NCI-H187 treated with DMSO at 0.1 percent for 48 hours (cell line): Measurements from ENCODE around the gene JSRP1.

Experiments
- DNase-seq: peaks from one replicate; lab custom pipeline; 2025; lab: John Stamatoyannopoulos, UW

JSRP1 gene

DNA sequence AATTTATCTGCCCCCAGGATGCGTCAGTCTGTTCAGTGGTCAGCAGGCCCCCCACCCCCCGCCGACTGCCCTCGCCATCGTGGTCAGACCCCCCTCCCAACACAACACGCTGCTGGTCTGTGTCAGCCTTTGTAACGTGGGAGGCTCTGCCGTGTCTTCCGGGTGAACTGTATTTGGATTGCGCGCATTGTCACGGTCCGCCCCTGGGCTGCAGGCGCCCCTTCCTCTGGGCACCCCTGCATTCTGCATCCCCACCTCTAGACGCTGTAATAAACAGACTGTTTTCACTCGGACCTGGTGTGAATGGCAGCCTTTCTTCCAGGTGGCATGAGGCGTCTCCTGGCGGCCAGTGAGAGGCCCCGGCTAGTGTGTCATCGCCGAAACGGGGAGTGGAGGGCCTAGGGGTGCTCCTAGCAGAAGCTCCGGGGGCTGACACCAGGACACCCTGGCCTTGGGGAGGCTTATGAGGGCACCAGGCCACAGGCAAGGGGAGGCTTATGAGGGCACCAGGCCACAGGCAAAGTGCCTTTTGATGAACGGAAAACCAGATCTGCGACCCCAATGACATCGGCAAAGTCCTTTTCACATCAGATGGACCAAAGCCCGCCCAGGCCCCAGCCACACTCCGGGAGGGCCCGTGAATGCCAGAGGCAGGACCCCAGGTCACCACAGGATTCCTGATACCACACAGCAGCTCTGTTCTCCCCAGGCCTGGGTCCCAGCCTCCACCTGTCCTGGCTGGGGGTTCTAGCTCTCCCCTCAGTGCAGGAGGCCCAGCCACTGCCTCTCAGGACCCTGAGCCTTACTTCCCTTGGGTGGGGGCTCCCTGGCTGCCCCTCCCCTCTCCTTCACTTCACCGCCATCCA, 23.7 kb downstream of the JSRP1 start:
- DNase-seq = no peak

DNA sequence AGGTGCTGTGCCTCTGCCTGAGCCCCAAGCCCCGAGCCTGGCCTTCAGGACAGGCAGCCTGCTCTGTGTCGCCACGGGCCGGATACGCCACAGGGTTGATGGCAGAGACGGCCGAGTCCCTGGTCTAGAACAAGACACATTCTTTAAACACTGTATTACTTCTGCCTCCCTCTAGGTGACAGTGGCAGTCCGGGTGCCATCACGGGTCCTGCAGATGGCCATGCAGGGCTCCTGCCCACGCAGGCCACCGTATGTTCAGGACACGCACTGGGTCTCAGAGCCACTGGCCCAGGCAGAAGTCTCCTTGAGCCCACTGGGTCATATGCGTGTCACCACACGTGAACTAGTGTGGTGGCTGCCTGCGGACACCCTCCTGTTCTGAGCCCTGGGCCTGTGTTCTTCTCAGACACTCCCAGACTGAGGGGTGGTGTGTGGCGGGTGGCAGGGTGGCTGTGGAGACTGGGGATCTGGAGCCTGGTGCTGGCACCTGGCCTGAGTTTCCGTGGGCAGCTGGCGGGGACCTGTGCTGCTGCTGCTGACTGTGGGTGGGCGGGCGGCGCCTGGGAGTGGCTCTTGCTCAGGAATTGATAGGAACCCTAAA, 24.5 kb downstream of the JSRP1 start:
- no peak for DNase-seq

DNA sequence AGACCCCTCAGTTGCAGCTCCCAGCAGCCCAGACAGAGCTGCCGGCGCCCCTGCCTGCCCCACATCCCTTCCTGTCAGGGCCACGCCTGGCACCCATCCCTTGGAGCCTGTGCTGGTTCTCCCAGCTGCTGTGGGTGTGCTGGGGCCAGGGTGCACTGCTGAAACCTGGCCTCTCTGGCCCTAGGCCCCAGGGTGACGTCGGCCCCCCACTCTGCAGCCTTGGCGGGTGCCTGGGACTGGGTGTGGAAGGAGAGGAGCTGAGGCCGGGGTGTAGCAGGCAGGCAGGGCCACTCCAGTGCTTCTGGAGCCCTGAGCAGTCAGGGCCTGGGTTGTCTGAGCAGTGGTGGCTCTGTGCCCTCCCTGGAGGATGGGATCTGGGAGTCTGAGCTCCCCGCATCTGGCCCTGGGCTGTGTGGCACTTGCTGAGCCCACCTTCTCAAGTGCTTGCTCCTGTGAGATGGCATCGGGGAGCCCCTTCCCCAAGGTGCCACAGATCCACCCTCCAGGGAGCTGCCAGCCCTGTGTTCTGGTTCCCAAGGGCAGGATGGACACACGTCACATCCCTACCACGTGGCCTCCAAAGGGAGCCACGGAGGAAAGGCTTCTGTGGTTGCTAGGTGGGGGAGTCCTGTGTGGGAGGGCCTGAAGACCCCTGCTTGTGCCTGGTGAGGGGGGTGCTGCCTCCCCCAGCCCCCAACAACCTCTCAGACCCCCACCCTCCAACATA, 25.2 kb downstream of the JSRP1 start:
- DNase-seq = no peak

DNA sequence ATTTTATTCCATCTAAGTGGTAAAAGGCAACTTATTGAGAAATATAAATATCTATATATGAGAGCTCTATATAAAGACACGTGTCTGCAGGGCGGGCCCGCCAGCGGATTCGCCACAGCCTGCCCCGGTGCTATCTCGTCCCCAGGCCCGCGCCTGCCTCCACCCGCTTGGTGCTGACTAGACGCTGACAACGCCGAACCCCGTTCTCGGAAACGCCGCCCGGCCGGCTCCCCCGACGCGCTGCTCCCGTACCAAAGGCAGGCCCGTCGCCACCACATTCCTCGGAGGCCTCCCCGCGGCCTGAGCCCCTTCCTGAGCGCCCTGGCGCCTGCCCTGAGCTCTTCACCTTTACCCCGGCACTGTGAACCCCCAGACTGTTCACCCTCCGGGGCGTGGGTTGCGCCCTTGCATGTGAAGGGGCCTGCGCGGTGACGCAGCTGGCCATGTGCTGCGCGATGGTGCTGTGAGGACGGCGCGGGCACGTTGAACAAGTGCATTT, 26.1 kb downstream of the JSRP1 start:
- DNase-seq = no peak

DNA sequence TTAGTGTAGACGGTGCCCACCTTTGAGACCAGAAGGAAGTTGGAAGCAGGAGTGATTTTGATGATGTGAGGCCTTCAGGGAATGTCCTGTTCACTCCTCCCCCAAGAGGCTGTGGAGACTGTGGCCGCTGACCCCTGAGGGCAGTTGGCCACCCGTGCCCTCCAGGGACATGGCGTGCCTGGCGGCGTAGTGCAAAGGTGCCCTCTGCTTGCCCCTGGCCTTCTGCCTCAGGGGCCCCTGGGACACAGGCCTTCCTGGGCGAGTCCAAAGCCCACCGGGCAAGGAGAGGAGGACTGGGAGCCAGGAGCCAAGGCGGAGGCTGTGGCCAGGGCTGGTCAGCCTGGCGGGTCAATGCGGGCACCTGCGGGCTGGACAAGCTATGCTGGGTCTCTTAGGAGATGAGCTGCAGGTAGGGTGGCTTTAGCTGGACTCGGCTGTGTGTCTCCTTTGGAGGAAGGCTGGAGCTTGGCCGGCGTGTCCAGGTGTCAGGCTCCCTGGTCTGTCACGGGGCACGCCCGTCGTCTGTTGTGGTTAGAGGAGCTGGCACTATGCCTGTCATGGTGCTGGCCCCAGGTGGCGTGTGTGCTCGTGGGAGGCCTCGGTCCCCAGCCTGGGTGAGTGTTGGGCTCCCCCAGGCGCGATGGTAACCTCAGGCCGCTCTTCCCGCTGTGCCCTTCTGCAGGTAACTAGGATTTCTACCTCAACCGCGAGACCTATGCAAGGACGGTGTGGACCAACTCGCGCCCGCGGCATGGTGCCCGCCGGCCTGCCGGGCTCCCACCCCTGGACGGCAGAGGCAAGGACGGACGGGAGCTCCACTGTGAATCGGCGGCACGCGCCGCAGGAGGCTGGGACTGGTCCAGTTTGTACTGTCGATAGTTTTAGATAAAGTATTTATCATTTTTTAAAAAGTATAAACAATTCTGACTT, 26.8 kb downstream of the JSRP1 start:
- no peak for DNase-seq

DNA sequence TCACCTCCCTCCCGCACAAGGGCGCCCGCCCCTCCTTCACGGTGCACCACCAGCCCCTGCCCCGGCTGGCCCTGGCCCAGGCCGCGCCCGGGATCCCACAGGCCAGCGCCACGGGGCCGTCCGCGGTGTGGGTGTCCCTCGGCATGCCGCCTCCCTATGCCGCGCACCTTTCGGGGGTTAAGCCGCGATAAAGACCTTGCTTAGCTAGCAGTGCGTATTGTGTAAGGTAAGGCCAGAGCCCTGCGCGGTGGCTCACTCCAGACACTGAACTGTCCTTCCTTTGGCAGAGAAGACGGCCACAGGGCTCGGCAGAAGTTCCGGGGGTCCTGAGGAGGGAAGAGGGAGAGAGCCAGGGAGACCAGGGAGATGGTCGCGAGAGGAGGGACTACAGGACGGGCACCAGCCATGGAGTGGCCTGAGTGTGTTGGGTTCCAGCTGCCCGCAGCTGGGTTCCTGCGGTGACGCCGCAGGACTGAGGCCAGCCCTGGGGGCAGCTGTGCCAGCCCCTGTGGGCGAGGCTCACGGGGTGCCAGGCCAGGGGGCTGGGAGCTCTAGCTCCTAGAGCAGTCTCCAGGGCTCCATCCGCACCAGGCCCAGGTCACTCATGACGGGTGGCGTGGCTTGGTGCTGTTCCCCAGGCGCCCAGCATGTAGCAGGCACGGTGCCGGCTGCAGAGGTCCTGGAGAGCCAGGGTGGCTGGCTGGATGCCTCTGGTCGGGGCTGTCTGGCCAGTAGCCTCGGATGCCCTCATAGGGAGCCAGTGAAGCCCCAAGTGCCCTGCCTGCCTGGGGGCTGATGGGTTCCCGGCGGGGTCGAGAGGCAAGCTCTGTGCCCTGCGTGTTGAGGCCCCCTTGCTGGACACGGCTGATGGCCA, 27.8 kb downstream of the JSRP1 start:
- no peak for DNase-seq

DNA sequence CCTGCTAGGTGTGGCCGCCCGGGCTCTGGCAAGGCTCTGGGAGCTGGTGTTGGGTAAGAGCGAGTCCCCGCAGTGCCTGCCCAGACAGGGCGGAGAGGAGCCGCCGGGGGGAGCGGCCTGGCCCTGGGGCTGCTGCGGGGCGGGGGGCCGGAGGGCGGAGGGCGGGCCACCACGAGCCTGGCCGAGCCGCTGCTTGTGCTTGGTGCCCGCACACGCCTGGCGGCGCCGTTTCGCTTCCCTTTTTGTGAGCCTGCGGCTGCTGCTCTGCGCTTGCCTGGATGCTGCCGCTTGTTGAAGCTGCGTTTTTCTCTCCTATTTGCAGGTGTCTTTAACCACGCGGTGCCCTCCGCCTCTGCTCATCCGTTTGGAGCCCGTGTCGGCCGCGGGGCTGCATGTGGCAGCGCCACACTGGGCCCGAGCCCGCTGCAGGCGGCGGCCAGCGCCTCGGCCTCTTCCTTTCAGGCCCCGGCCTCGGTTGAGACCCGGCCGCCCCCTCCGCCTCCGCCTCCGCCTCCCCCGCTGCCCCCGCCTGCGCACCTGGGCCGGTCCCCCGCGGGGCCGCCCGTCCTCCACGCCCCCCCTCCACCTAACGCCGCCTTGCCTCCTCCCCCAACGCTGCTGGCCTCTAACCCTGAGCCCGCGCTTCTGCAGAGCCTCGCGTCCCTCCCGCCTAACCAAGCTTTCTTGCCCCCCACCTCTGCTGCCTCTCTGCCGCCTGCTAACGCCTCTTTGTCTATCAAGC, 28.6 kb downstream of the JSRP1 start:
- DNase-seq = no peak

DNA sequence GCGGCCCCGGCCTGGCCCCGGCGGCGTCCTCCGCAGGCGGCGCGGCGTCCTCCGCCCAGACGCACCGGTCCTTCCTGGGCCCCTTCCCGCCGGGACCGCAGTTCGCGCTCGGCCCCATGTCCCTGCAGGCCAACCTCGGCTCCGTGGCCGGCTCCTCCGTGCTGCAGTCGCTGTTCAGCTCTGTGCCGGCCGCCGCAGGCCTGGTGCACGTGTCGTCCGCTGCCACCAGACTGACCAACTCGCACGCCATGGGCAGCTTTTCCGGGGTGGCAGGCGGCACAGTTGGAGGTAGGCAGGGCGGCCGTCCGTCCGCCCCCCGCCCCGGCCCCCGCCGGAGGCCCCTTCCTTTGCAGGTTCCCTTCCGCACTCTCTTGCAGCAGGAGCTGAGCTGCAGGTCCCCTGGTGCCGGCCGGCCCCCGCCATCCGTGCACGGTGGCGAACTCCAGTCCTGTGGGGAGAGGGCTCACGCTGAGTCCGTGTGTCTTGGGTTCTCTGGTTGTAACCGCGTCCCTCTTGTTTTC, 29.3 kb downstream of the JSRP1 start:
- no peak for DNase-seq

DNA sequence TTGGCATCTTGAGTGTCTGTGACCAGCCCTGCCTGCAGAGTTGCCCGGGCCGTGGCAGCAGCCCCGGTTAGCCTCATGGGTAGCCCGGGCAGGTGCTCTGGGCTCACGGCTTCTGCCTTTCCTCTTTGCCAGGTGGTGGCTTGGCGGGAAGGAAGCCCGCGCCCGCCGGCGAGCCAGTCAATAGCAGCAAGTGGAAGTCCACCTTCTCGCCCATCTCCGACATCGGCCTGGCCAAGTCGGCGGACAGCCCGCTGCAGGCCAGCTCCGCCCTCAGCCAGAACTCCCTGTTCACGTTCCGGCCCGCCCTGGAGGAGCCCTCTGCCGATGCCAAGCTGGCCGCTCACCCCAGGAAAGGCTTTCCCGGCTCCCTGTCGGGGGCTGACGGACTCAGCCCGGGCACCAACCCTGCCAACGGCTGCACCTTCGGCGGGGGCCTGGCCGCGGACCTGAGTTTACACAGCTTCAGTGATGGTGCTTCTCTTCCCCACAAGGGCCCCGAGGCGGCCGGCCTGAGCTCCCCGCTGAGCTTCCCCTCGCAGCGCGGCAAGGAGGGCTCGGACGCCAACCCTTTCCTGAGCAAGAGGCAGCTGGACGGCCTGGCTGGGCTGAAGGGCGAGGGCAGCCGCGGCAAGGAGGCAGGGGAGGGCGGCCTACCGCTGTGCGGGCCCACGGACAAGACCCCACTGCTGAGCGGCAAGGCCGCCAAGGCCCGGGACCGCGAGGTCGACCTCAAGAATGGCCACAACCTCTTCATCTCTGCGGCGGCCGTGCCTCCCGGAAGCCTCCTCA, 30.0 kb downstream of the JSRP1 start:
- no peak for DNase-seq

DNA sequence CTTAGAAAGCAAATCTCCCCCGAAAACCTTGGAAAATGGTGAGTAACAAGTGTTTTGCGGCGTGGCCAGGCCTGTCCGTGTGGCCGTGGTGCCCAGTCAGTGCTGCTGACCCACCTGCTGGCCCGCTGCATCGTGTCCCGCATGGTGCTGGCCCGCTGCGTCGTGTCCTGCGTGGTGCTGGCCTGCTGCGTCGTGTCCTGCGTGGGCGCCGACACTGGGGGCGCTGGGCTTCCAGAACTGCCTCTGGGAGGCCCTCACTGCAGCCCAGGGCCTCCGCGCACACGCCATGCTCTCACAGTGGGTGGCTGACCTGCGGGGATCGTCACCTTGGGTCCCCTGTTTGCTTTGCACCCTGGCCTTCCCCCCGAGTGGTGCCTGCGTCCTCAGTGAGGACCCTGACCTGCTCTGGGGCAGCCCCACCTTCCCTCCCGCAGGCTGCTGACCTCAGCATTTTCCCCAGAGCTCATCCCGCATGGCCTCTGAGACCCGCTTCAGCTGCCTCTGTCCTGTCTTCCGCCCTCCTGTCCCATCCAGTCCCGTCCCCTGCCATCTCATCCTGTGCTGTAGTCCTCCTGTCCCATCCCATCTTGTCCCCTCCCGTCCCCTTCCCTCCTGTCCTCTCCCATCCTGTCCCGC, 30.7 kb downstream of the JSRP1 start:
- no peak for DNase-seq

DNA sequence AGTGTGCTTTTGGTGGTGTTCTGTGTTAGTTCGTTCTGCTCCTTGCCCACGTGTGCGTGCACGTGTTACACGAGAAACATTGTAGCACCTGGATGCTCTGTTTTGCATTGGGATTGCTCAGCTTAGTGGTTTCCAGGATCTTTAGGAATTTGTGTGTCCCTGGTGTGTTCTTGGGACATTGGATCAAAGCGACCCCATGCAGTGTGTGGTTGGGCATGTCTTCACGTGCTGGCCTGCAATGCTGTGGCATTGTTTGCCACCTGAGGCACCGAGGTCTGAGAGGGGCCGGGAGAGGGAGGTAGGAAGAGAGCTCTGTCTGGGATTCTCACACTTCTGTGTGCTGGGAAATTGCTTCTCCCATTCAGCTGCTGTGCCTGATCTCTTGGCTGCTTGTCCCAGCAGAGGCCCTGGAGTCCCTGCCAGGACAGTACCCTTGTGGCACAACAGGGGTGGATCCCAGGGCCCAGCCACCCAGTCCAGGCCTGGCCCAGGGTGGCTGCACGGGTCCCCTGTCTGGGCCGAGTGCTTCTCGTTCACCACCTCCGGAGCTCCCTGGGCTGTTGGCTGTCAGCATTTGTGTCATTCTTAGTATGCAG, 31.4 kb downstream of the JSRP1 start:
- DNase-seq = no peak

DNA sequence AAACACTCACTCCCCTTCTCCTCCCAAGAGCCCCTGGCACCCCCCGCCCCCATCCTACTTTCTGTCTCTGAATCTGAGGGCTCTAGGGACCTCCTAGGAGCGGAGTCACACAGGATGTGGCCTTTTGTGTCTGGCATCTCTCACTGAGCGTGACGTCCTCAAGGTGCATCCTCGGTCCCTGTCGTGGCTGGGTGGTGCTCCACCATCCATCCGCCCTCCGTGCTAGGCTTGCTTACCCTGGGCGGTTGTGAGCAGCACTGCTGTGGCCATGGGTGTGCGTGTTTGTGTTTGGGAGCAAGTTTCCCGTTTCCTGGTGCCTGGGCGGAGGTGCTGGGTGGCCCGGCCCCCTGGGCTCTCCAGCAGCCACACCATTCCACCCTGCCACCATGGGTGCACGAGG, 32.3 kb downstream of the JSRP1 start:
- no peak for DNase-seq

DNA sequence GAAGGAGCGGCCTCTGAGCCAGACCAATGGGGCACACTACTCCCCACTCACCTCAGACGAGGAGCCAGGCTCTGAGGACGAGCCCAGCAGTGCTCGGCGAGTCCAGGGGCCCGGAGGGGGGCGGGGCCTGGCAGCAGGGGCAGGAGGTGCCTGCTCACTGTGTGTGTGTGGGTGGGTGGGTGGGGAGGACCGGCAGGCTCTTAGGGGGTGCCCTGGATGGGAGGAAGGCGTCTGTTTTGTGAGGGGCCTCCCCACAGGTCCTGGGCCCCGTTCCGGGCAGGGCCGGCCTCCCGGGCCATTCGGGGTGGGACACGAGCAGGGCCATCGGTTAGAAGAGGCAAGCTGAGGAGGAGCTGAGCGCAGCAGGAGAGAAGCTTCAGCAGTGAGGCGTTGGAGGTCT, 32.8 kb downstream of the JSRP1 start:
- DNase-seq = no peak

DNA sequence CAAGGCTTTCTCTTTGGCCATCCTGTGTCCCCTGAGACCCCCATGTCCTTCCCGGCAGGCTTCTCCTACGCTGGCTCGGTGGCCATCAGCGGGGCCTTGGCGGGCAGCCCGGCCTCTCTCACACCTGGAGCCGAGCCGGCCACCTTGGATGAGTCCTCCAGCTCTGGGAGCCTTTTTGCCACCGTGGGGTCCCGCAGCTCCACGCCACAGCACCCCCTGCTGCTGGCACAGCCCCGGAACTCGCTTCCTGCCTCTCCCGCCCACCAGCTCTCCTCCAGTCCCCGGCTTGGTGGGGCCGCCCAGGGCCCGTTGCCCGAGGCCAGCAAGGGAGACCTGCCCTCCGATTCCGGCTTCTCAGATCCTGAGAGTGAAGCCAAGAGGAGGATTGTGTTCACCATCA, 34.3 kb downstream of the JSRP1 start:
- no peak for DNase-seq

DNA sequence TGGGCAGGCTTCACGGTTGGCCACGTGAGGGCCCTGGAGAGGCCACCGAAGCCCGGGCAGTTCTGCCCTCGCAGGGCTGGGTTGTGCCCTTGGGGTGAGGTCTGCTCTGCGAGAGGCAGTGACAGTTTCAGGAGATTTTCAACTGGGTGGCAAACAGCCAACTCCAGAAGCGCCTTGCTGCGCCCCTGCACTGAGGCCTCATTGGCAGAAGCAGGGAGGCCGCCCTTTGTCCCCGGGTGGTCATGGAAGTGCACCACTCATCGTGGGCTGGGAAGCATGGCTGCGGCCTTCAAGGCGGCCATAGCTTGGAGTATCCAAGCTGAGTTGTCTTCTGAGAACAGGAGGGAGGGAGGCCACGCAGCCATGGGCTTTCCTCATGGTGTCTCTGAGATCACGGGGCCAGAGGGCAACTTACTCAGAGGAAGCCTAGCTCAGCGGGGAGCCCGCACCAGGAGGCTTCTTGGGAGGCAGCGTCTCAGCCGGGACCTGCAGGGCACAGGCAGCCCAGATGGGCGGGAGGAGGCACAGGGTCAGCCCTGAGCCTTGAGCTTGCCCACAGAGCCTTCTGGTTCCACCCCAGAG, 34.9 kb downstream of the JSRP1 start:
- DNase-seq = no peak

DNA sequence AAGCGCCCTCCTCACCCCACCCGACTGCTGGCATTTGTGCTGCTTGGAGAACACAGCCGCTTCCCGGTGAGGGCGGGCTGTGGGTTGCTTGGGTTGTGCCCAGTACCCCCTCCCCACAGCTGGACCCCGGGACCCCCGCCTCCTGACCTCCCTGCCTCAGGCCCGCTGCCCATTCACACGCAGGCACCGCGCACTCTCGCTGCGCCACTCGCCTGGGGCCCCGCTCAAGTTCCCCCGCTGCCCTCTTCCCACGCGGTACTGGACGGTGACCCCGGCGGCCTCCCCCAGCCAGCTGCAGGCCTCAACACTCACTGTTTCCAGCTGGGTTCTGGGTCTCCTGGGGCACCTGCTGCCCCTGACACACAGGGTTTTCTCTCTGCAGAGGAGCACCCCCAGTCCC, 36.5 kb downstream of the JSRP1 start:
- DNase-seq = no peak

DNA sequence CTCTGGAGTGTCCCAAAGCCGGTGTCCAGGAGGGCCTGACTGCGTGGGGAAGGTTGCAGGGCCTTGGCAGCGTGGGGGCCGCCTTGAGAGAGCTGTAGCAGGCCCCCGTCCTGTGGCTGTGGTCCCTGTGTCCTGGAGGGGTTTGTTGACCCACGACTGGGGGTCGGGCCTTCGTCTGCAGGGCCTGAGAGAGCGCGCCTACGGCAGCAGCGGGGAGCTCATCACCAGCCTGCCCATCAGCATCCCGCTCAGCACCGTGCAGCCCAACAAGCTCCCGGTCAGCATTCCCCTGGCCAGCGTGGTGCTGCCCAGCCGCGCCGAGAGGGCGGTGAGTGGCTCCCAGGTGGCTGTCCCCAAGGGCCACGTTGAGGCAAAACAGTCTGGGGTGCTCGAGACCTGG, 38.6 kb downstream of the JSRP1 start:
- no peak for DNase-seq
